ENCODE measurements around the gene SCAF11. TPM values are rescaled to one million over a fixed set of nuclear protein-coding genes. Genes with fewer than 3 reads are reported as not detected.
A peak's percentile ranks its signal among the peaks of the same experiment; 100 is the strongest.

SCAF11 gene
- total RNA-seq, 1 donor from 2014 or later, result 38.7 TPM

GRCh38 chr12:45918818-45919217 is 71.6 kb downstream of the SCAF11 start:
- H3K36me3 ChIP-seq (ENCODE audit: control insufficient read depth, insufficient read depth, low read length), result peaks cover 3% of the 10 kb centered on the region
- FAIRE-seq, result no peak
- no peak for TF ChIP-seq CTCF (IDR thresholded peaks at IDR 0.05; ENCODE audit: insufficient read depth, low read length, severe bottlenecking)

GRCh38 chr12:45915405-45915804 is 75.0 kb downstream of the SCAF11 start:
- H3K4me3 ChIP-seq (ENCODE audit: low read depth, low read length), result no peak overlapping the region
- no peak for FAIRE-seq

More at GRCh38 chr12:45918818-45919217, 71.6 kb downstream of the SCAF11 start:
- no peak for DNase-seq (ENCODE audit: low read depth)
- H3K4me3 ChIP-seq (ENCODE audit: low read depth, low read length), result no peak overlapping the region
- H3K27me3 ChIP-seq (ENCODE audit: control insufficient read depth, insufficient read depth, low read length), result no peaks in the 10 kb centered on the region

GRCh38 chr12:45914090-45914489 is 76.3 kb downstream of the SCAF11 start:
- H3K36me3 ChIP-seq (ENCODE audit: control insufficient read depth, insufficient read depth, low read length), result no peaks in the 10 kb centered on the region
- DNase-seq (ENCODE audit: low read depth) (peak; percentile 72), FAIRE-seq (no peak)
- H3K27me3 ChIP-seq (ENCODE audit: control insufficient read depth, insufficient read depth, low read length), result no peaks in the 10 kb centered on the region
- TF ChIP-seq CTCF (IDR thresholded peaks at IDR 0.05; ENCODE audit: insufficient read depth, low read length, severe bottlenecking), result no peak
- H3K4me3 ChIP-seq (ENCODE audit: low read depth, low read length), result no peak overlapping the region

More at GRCh38 chr12:45915405-45915804, 75.0 kb downstream of the SCAF11 start:
- H3K27me3 ChIP-seq (ENCODE audit: control insufficient read depth, insufficient read depth, low read length), result no peaks in the 10 kb centered on the region
- no peaks in the 10 kb centered on the region for H3K36me3 ChIP-seq (ENCODE audit: control insufficient read depth, insufficient read depth, low read length)
- TF ChIP-seq CTCF (IDR thresholded peaks at IDR 0.05; ENCODE audit: insufficient read depth, low read length, severe bottlenecking), result no peak
- no peak for DNase-seq (ENCODE audit: low read depth)

- H3K36me3 ChIP-seq (ENCODE audit: control insufficient read depth, insufficient read depth, low read length), result no peaks in the 10 kb centered on the region
- TF ChIP-seq CTCF (IDR thresholded peaks at IDR 0.05; ENCODE audit: insufficient read depth, low read length, severe bottlenecking), result no peak
- no peaks in the 10 kb centered on the region for H3K27me3 ChIP-seq (ENCODE audit: control insufficient read depth, insufficient read depth, low read length)
- no peak for FAIRE-seq
- no peak overlapping the region for H3K4me3 ChIP-seq (ENCODE audit: low read depth, low read length)
- DNase-seq (ENCODE audit: low read depth), result no peak
Measured at GRCh38 chr12:45913631-45914030, 76.7 kb downstream of the SCAF11 start.

- no peak for TF ChIP-seq CTCF (IDR thresholded peaks at IDR 0.05; ENCODE audit: insufficient read depth, low read length, severe bottlenecking)
- FAIRE-seq (no peak), DNase-seq (ENCODE audit: low read depth) (no peak)
- Histone ChIP-seq H3K27me3 (ENCODE audit: control insufficient read depth, insufficient read depth, low read length) (no peaks in the 10 kb centered on the region), H3K36me3 (ENCODE audit: control insufficient read depth, insufficient read depth, low read length) (peaks cover 3% of the 10 kb centered on the region), H3K4me3 (ENCODE audit: low read depth, low read length) (no peak overlapping the region)
Measured at GRCh38 chr12:45912774-45913173, 77.6 kb downstream of the SCAF11 start.

GRCh38 chr12:45909041-45909713 is 81.2 kb downstream of the SCAF11 start:
- no peaks in the 10 kb centered on the region for H3K27me3 ChIP-seq (ENCODE audit: control insufficient read depth, insufficient read depth, low read length)
- no peak for DNase-seq (ENCODE audit: low read depth)
- no peak for FAIRE-seq
- TF ChIP-seq CTCF (IDR thresholded peaks at IDR 0.05; ENCODE audit: insufficient read depth, low read length, severe bottlenecking), result no peak
- H3K36me3 ChIP-seq (ENCODE audit: control insufficient read depth, insufficient read depth, low read length), result peaks cover 3% of the 10 kb centered on the region
- H3K4me3 ChIP-seq (ENCODE audit: low read depth, low read length), result no peak overlapping the region

Data from bronchial epithelial cell (primary cell).